HUES48 (cell line): ENCODE results near the gene NIPSNAP3A.

Experiments used
- H3K27ac ChIP-seq: one replicate; pipeline ENCODE4 v1.7.0; 2013; ENCODE audit warnings: low read depth, low read length, inconsistent platforms
- H3K27me3 ChIP-seq: 2 replicates; pipeline ENCODE4 v1.6.1; 2013; ENCODE audit warnings: mild to moderate bottlenecking, low read length; ENCODE audit not compliant: control insufficient read depth, insufficient read depth
- H3K36me3 ChIP-seq: 2 replicates; pipeline ENCODE4 v1.6.1; 2013; ENCODE audit warnings: low read length; ENCODE audit not compliant: control insufficient read depth, insufficient read depth
- H3K4me1 ChIP-seq: 2 replicates; pipeline ENCODE4 v1.6.1; 2013; ENCODE audit warnings: mild to moderate bottlenecking, low read length; ENCODE audit not compliant: control insufficient read depth, insufficient read depth
- H3K4me3 ChIP-seq: 2 replicates; pipeline ENCODE4 v1.5.1; 2013; ENCODE audit warnings: mild to moderate bottlenecking, low read depth, low read length
- H3K9ac ChIP-seq: 2 replicates; pipeline ENCODE4 v1.6.1; 2013; ENCODE audit warnings: mild to moderate bottlenecking, low read depth, low read length, moderate library complexity
- H3K9me3 ChIP-seq: 2 replicates; pipeline ENCODE4 v1.6.1; 2013; ENCODE audit warnings: low read length; ENCODE audit not compliant: control insufficient read depth, insufficient read depth

Gene NIPSNAP3A

GRCh38 chr9:104774831-104775573 is 27.5 kb downstream of the NIPSNAP3A start:
- no peak overlapping the region for H3K27ac ChIP-seq

GRCh38 chr9:104775574-104775936 is 28.1 kb downstream of the NIPSNAP3A start:
- Histone ChIP-seq H3K27ac (no peak overlapping the region), H3K4me3 (no peak overlapping the region), H3K9me3 (no peaks in the 10 kb centered on the region), H3K36me3 (no peaks in the 10 kb centered on the region), H3K4me1 (no peaks in the 10 kb centered on the region), H3K27me3 (no peaks in the 10 kb centered on the region), H3K9ac (no peak overlapping the region)

More at GRCh38 chr9:104774831-104775573, 27.5 kb downstream of the NIPSNAP3A start:
- no peaks in the 10 kb centered on the region for H3K9me3 ChIP-seq
- H3K36me3 ChIP-seq = no peaks in the 10 kb centered on the region
- no peak overlapping the region for H3K9ac ChIP-seq
- no peaks in the 10 kb centered on the region for H3K4me1 ChIP-seq
- no peak overlapping the region for H3K4me3 ChIP-seq
- H3K27me3 ChIP-seq = no peaks in the 10 kb centered on the region

GRCh38 chr9:104775976-104776375 is 28.5 kb downstream of the NIPSNAP3A start:
- Histone ChIP-seq H3K9me3 (no peaks in the 10 kb centered on the region), H3K4me1 (no peaks in the 10 kb centered on the region), H3K36me3 (no peaks in the 10 kb centered on the region), H3K27ac (no peak overlapping the region), H3K4me3 (no peak overlapping the region), H3K27me3 (no peaks in the 10 kb centered on the region), H3K9ac (no peak overlapping the region)

GRCh38 chr9:104776797-104777196 is 29.3 kb downstream of the NIPSNAP3A start:
- Histone ChIP-seq H3K9me3 (no peaks in the 10 kb centered on the region), H3K27ac (no peak overlapping the region), H3K9ac (no peak overlapping the region), H3K4me3 (no peak overlapping the region), H3K4me1 (no peaks in the 10 kb centered on the region), H3K27me3 (no peaks in the 10 kb centered on the region), H3K36me3 (no peaks in the 10 kb centered on the region)

- H3K4me1 ChIP-seq = no peaks in the 10 kb centered on the region
- H3K4me3 ChIP-seq = no peak overlapping the region
- no peak overlapping the region for H3K9ac ChIP-seq
- H3K9me3 ChIP-seq = no peaks in the 10 kb centered on the region
- H3K27ac ChIP-seq = no peak overlapping the region
- peaks cover 6% of the 10 kb centered on the region for H3K36me3 ChIP-seq
- H3K27me3 ChIP-seq = no peaks in the 10 kb centered on the region
Measured at GRCh38 chr9:104778802-104779201, 31.3 kb downstream of the NIPSNAP3A start.

- Histone ChIP-seq H3K27ac (no peak overlapping the region), H3K36me3 (peaks cover 12% of the 10 kb centered on the region), H3K9ac (no peak overlapping the region), H3K9me3 (no peaks in the 10 kb centered on the region), H3K4me3 (no peak overlapping the region), H3K27me3 (no peaks in the 10 kb centered on the region), H3K4me1 (no peaks in the 10 kb centered on the region)
Measured at GRCh38 chr9:104779334-104779733, 31.9 kb downstream of the NIPSNAP3A start.

- Histone ChIP-seq H3K27me3 (no peaks in the 10 kb centered on the region), H3K4me3 (no peak overlapping the region), H3K4me1 (no peaks in the 10 kb centered on the region), H3K27ac (no peak overlapping the region), H3K9ac (no peak overlapping the region), H3K36me3 (peaks cover 14% of the 10 kb centered on the region), H3K9me3 (no peaks in the 10 kb centered on the region)
Measured at GRCh38 chr9:104779946-104780535, 32.6 kb downstream of the NIPSNAP3A start.

- Histone ChIP-seq H3K36me3 (peaks cover 20% of the 10 kb centered on the region), H3K4me1 (no peaks in the 10 kb centered on the region), H3K9me3 (no peaks in the 10 kb centered on the region), H3K4me3 (no peak overlapping the region), H3K27me3 (no peaks in the 10 kb centered on the region), H3K9ac (no peak overlapping the region), H3K27ac (no peak overlapping the region)
Measured at GRCh38 chr9:104780796-104781395, 33.4 kb downstream of the NIPSNAP3A start.

- Histone ChIP-seq H3K27me3 (no peaks in the 10 kb centered on the region), H3K9ac (no peak overlapping the region), H3K9me3 (no peaks in the 10 kb centered on the region), H3K4me3 (no peak overlapping the region), H3K36me3 (peaks cover 45% of the 10 kb centered on the region), H3K4me1 (no peaks in the 10 kb centered on the region), H3K27ac (no peak overlapping the region)
Measured at GRCh38 chr9:104783588-104783987, 36.1 kb downstream of the NIPSNAP3A start.

GRCh38 chr9:104784098-104784497 is 36.6 kb downstream of the NIPSNAP3A start:
- Histone ChIP-seq H3K9me3 (no peaks in the 10 kb centered on the region), H3K4me3 (no peak overlapping the region), H3K9ac (no peak overlapping the region), H3K36me3 (peaks cover 49% of the 10 kb centered on the region), H3K27ac (no peak overlapping the region), H3K27me3 (no peaks in the 10 kb centered on the region), H3K4me1 (no peaks in the 10 kb centered on the region)

GRCh38 chr9:104786293-104786692 is 38.8 kb downstream of the NIPSNAP3A start:
- H3K9ac ChIP-seq = no peak overlapping the region
- H3K27me3 ChIP-seq = no peaks in the 10 kb centered on the region
- H3K4me1 ChIP-seq = no peaks in the 10 kb centered on the region
- H3K27ac ChIP-seq = no peak overlapping the region
- H3K4me3 ChIP-seq = no peak overlapping the region
- no peaks in the 10 kb centered on the region for H3K9me3 ChIP-seq
- H3K36me3 ChIP-seq = peaks cover 63% of the 10 kb centered on the region
